B cell (primary cell): ENCODE measurements around the gene PPP2R5B. TPM values are rescaled to one million over a fixed set of nuclear protein-coding genes. Genes with fewer than 3 reads are reported as not detected.

Experiments used
- ATAC-seq: fragments of 200-7000 bp; cut with Tn5 transposase; one replicate; pipeline ENCODE4 v1.10.0; 2021; ENCODE audit warnings: low read depth, mild to moderate bottlenecking, moderate number of reproducible peaks, moderate library complexity
- CTCF ChIA-PET: fragments of 350-600 bp; sonication (Branson Sonifier 250); formaldehyde crosslinking; loops from one replicate; lab custom pipeline; 2021; ENCODE audit warnings: antibody characterized with exemption, inconsistent platforms; lab: Charles Lee
- POLR2A ChIA-PET: fragments of 350-600 bp; sonication (Branson Sonifier 250); formaldehyde crosslinking; loops from one replicate; lab custom pipeline; 2021; ENCODE audit warnings: antibody characterized with exemption; lab: Charles Lee
- DNase-seq: peaks from one replicate; pipeline ENCODE4 v3.0.0; 2013
- H2AFZ ChIP-seq: 2 replicates; pipeline ENCODE4 v1.6.1; 2012; ENCODE audit warnings: mild to moderate bottlenecking, low read depth, low read length; ENCODE audit not compliant: insufficient read depth, poor library complexity, severe bottlenecking
- H3K27ac ChIP-seq, 2 donors: 1 replicate in 1 of 2; 2 replicates in 1 of 2; pipeline ENCODE4 v1.5.1; 2012 to 2013; ENCODE audit warnings: low read length in 2 of 2, mild to moderate bottlenecking in 2 of 2, moderate library complexity in 1 of 2
- H3K27me3 ChIP-seq, 4 experiments: fragments of 200-600 bp in 1 of 4; sonication (generic) in 1 of 4; replicated peaks in 1 of 4; 1 replicate in 2 of 4; 2 replicates in 2 of 4; pipeline versions ENCODE4 v1.6.1 to v1.7.0; 2013 to 2016; ENCODE audit warnings: low read length in 3 of 4, mild to moderate bottlenecking in 2 of 4, mixed read lengths in 1 of 4, moderate library complexity in 1 of 4; ENCODE audit not compliant: insufficient read depth in 4 of 4, control insufficient read depth in 3 of 4; ENCODE audit errors: control extremely low read depth in 1 of 4
- H3K36me3 ChIP-seq, 2 experiments: replicated peaks in 1 of 2; 1 replicate in 1 of 2; 2 replicates in 1 of 2; pipeline versions ENCODE4 v1.6.1 to v1.7.1; 2013; ENCODE audit warnings: low read length in 1 of 2; ENCODE audit not compliant: insufficient read depth in 2 of 2, control insufficient read depth in 1 of 2; ENCODE audit errors: control extremely low read depth in 1 of 2, extremely low read depth in 1 of 2
- H3K4me1 ChIP-seq, 2 donors: fragments of 200-600 bp in 1 of 2; sonication (generic) in 1 of 2; 1 replicate in 1 of 2; 2 replicates in 1 of 2; pipeline versions ENCODE4 v1.5.1 to v1.6.1; 2013 to 2017; ENCODE audit warnings: low read length in 2 of 2; ENCODE audit not compliant: control insufficient read depth in 2 of 2, insufficient read depth in 2 of 2
- H3K4me2 ChIP-seq: replicated peaks from 2 replicates; pipeline ENCODE3; 2012; ENCODE audit warnings: mild to moderate bottlenecking, low read depth, low read length; ENCODE audit not compliant: poor library complexity, severe bottlenecking
- H3K4me3 ChIP-seq, 5 experiments: fragments of 200-600 bp in 1 of 5; sonication (generic) in 1 of 5; 1 replicate in 3 of 5; 2 replicates in 2 of 5; pipeline versions ENCODE4 v1.5.1 to v1.7.0; 2011 to 2016; ENCODE audit warnings: low read length in 4 of 5, mild to moderate bottlenecking in 4 of 5, low read depth in 2 of 5, control low read depth in 1 of 5, moderate library complexity in 1 of 5; ENCODE audit not compliant: insufficient read depth in 1 of 5; ENCODE audit errors: control extremely low read depth in 1 of 5, extremely low read depth in 1 of 5
- H3K79me2 ChIP-seq: fragments of 200-600 bp; sonication (generic); one replicate; pipeline ENCODE4 v1.6.0; 2016; ENCODE audit warnings: low read length; ENCODE audit not compliant: control insufficient read depth, insufficient read depth
- H3K9ac ChIP-seq: fragments of 200-600 bp; sonication (generic); 2 replicates; pipeline ENCODE4 v1.6.1; 2017; ENCODE audit warnings: mild to moderate bottlenecking, low read length, moderate library complexity
- H3K9me3 ChIP-seq, 3 donors: one replicate each; pipeline versions ENCODE4 v1.6.1 to v1.7.1; 2013; ENCODE audit warnings: low read length in 2 of 3; ENCODE audit not compliant: control insufficient read depth in 2 of 3, insufficient read depth in 1 of 3; ENCODE audit errors: control extremely low read depth in 1 of 3
- H4K20me1 ChIP-seq: 2 replicates; pipeline ENCODE4 v1.6.0; 2012; ENCODE audit warnings: mild to moderate bottlenecking, low read length; ENCODE audit not compliant: insufficient read depth, control insufficient read depth, poor library complexity, severe bottlenecking
- H3K27ac Mint-ChIP-seq: one replicate; pipeline ENCODE4 v1.8.0; 2021; ENCODE audit warnings: mixed read lengths
- H3K27me3 Mint-ChIP-seq: one replicate; pipeline ENCODE4 v1.8.0; 2021; ENCODE audit warnings: mixed read lengths
- H3K4me1 Mint-ChIP-seq: one replicate; pipeline ENCODE4 v1.8.0; 2021; ENCODE audit warnings: mixed read lengths
- H3K4me3 Mint-ChIP-seq: one replicate; pipeline ENCODE4 v1.8.0; 2021; ENCODE audit warnings: mixed read lengths
- H3K9me3 Mint-ChIP-seq: one replicate; pipeline ENCODE4 v1.8.0; 2022; ENCODE audit warnings: mixed read lengths; ENCODE audit not compliant: insufficient read depth
- CTCF ChIP-seq: fragments of 200-600 bp; IDR thresholded peaks from one replicate; pipeline ENCODE4 v1.8.0; 2022; ENCODE audit warnings: antibody characterized with exemption, mild to moderate bottlenecking
- EZH2 ChIP-seq: IDR thresholded peaks from 2 replicates; pipeline ENCODE4 v1.6.1; 2012; ENCODE audit warnings: borderline replicate concordance, low read depth, mild to moderate bottlenecking, moderate library complexity, low read length; ENCODE audit not compliant: insufficient read depth, poor library complexity, severe bottlenecking
- WGBS: methylation state at CpG from one replicate; pipeline ENCODE4 v1.1.5; 2013; ENCODE audit warnings: missing lambda C conversion rate; ENCODE audit not compliant: insufficient coverage; 5-methylcytosine and 5-hydroxymethylcytosine counted together
- intact Hi-C: fragments of 100-400 bp; cut with micrococcal nuclease; formaldehyde crosslinking; loops from one replicate; pipeline ENCODE4 v1.10.0; 2022
- polyA plus RNA-seq: library from polyadenylated mRNA; depleted of rRNA; stranded (reverse); fragments of >200 nt; gene quantifications from 2 replicates; pipeline ENCODE4 v1.2.3, GENCODE V29; 2012
- total RNA-seq, 2 donors: library from RNA; stranded (reverse); fragments of 120-200 nt in 1 of 2; gene quantifications; 1 replicate in 1 of 2; 2 replicates in 1 of 2; pipeline versions ENCODE4 v1.2.3 to v1.2.4, GENCODE V29; 2013 to 2022

PPP2R5B gene
- total and polyA plus RNA-seq, 2 donors (not counting 1 experiment from before 2014, with no cell fraction given): 22.6 to 30.5 TPM

GRCh38 chr11:64893194-64894069 lies 31.1 kb upstream of the PPP2R5B start:
- H2AFZ ChIP-seq: no peak overlapping the region
- CTCF ChIA-PET: interaction anchor here (0.7 to 30.2 kb wide), 19 partner anchors 9 to 150 kb away, joined by 3 to 1254 read pairs (median 4); partner anchors contain the start of genes BATF2, CDC42BPG, EHD1 and RASGRP2
- peaks cover 0 to 19% of the 10 kb centered on the region in 2 experiments for H3K36me3 ChIP-seq
- TF ChIP-seq CTCF (no peak), EZH2 (no peak)
- intact Hi-C loops: loop anchor here (1.0 kb wide), 3 partner anchors 42 to 106 kb away; no protein-coding TSS in a partner anchor
- H3K4me2 ChIP-seq: peak overlapping the region; percentile 56
- Mint-ChIP-seq H3K4me1 (peaks cover 22% of the 10 kb centered on the region), H3K27me3 (no peaks in the 10 kb centered on the region), H3K4me3 (no peak overlapping the region), H3K9me3 (no peaks in the 10 kb centered on the region), H3K27ac (no peak overlapping the region)
- H3K9ac ChIP-seq: no peak overlapping the region
- POLR2A ChIA-PET: interaction anchor here (1.3 to 6.9 kb wide), 2 partner anchors 15 to 46 kb away, joined by 4 to 39 read pairs; partner anchors contain the start of gene EHD1
- H3K27me3 ChIP-seq: no peaks in the 10 kb centered on the region
- no peaks in the 10 kb centered on the region for H4K20me1 ChIP-seq
- peaks cover 7% of the 10 kb centered on the region for H3K79me2 ChIP-seq
- no peaks in the 10 kb centered on the region for H3K9me3 ChIP-seq
- ATAC-seq: no peak
- H3K4me3 ChIP-seq: no peak overlapping the region
- DNase-seq: no peak
- peak overlapping the region in 1 of 2 donors; percentile 51 for H3K27ac ChIP-seq
- WGBS: 75% methylated on average over 19 of the region's 25 CpGs
- peaks cover 27 to 37% of the 10 kb centered on the region in 2 donors for H3K4me1 ChIP-seq
